ENCODE measurements around the gene ZMYND19.
A peak's percentile ranks its signal among the peaks of the same experiment; 100 is the strongest.
"Not testable (repeated sequence)": the region's sequence is repeated elsewhere in the genome, so short reads cannot be mapped to it uniquely, and the experiment has no call there.

The ZMYND19 gene

DNA sequence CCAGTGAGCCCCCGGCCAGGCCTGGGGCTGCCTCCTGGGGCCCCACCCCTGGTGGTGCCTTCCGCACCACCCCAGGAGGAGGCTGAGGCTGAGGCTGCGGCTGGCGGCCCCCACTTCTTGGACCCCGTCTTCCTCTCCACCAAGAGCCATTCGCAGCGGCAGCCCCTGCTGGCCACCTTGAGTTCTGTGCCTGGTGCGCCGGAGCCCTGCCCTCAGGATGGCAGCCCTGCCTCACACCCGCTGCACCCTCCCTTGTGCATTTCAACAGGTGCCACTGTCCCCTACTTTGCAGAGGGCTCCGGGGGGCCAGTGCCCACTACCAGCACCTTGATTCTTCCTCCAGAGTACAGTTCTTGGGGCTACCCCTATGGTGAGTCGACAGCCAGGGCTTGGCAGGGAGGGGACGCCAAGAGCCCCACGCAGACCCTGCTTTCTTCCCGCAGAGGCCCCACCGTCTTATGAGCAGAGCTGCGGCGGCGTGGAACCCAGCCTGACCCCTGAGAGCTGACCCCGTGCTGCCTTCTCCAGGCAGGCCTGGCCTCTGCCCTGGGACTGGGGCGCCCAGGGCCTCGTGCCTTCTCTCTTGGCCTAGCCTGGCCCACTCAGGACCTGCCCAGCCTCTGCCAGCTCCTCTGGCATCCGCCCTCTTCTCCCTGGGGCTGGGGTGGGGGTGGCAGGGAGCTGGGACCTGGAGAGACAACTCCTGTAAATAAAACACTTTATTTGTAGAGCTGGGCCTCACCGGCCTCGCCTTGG lies 24.5 kb upstream of the ZMYND19 start:
- no peak for DNase-seq (ENCODE audit: low read depth in 2 of 2)

DNA sequence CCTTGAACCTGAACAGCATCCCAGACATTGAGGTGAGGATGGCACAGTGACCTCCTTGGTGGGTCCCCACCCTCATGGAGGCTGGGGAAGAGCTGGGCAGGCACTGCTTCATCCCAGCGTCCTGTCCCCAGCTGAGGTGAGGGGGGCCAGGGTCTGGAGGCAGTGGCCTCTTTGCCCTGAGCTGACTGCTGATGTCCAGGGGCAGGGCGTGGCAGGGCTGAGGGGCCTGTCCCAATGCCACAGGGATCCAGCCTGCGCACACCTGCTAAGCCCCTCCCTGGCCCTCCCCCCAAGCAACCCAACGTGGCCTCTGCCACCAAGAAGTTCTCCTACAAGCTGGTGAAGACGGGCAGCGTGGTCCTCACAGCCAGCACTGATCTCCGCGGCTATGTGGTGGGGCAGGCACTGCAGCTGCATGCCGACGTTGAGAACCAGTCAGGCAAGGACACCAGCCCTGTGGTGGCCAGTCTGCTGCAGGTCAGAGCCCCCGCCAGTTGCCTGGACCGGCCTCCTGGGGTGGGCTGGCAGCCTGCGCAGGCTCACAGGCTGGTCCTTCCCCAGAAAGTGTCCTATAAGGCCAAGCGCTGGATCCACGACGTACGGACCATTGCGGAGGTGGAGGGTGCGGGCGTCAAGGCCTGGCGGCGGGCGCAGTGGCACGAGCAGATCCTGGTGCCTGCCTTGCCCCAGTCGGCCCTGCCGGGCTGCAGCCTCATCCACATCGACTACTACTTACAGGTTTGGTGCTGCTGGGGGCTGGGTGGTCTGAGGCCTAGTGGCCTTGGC lies 23.6 kb upstream of the ZMYND19 start:
- no peak for DNase-seq (ENCODE audit: low read depth in 2 of 2)

DNA sequence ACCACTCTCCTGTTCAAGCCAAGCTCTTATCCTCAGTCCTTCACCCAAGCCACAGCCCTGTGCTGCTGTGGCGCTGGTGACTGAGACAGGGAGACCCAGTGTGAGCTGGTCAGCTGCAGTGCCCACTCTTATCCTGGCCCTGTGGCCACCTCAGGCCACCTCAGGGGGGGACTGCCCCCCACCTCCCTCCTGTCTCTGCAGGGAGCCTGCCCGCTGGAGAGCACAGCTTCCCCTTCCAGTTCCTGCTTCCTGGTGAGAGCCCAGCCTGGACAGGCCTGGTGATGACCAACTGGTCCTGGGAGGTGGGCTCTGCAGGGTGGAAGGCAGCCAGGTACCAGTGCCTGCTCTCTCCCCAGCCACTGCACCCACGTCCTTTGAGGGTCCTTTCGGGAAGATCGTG lies 22.9 kb upstream of the ZMYND19 start:
- DNase-seq (ENCODE audit: low read depth in 2 of 2), result no peak

DNA sequence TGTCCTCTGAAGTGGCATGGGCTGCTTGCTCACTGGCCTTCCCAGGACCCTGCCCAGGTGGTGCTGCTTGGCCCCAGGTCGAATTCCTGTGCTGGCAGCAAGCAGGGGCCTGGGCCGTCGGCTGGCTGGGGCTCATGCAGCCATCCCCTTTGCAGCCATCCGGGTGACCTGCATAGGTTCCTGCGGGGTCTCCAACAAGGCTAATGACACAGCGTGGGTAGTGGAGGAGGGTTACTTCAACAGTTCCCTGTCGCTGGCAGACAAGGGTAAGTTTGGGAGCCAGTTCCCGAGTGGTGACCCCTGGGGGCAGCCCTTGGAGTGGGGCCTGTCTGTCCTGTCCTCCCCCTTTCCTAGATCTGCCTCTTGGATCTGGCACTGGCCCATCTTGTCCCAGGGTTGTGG lies 22.4 kb upstream of the ZMYND19 start:
- DNase-seq (ENCODE audit: low read depth in 2 of 2), result no peak

DNA sequence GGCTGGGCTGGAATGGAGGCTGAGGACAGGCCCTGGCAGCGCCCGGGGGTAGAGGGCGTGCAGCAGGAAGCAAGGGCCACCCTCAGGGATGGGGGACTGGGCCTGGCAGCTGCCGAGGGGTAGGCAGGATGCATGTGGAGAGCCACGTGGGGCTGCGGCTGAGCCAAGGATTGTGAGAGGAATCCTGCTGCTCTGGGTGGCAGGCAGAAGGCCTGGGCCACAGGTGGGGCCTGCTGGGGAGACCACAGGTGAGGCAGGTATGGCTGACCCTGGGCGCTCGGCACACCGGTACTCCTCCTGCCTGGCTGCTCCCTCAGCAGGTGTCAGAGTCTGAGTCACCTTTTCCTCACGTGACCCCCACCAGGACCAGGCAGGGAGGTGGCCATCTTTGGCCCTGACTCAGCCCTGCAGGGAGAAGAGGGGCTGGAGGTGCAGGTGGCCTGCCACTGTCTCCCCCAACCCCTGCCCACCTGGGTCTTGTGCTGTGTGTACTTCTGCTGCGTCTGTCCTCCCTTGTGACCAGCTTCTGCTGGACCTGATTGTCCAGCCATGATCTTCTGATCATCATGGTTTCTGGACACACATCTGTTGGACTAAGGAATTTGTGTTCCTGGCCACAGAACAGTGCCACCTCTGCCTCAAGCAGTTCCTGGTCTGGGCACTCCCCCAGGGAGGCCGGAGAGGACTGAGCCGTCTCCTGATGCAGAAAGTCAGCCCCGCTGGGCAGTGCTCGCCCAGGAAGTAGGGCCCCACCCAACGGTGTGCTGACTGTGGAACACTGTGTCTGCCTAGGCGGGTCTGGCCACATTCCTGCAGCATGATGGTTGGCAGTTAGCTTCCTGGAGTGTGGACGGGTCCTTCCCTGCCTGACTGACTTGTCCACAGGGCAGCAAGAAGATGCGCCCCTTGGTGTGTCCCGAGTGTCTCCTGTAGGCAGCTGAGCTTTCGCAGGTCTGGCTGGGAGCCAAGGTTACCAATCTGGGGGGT lies 21.6 kb upstream of the ZMYND19 start:
- no peak for DNase-seq (ENCODE audit: low read depth in 2 of 2)

DNA sequence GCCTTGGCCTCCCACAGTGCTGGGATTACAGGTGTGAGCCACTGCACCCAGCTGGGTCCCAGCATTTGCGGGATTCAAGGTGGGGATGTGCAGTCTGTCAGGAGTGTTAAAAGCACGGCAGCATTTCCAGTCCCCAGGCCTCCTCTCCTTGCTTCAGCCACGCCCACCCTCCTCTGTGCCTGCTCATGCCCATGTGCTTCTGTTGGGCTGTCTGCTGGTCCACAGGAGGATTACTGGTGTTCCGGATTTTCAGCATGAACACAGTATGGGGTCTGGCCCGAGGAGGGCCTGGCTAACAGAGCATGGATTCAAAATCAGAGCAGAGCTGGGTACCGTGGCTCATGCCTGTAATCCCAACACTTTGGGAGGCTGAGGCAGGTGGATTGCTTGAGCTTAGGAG lies 20.6 kb upstream of the ZMYND19 start:
- no peak for DNase-seq (ENCODE audit: low read depth in 2 of 2)

DNA sequence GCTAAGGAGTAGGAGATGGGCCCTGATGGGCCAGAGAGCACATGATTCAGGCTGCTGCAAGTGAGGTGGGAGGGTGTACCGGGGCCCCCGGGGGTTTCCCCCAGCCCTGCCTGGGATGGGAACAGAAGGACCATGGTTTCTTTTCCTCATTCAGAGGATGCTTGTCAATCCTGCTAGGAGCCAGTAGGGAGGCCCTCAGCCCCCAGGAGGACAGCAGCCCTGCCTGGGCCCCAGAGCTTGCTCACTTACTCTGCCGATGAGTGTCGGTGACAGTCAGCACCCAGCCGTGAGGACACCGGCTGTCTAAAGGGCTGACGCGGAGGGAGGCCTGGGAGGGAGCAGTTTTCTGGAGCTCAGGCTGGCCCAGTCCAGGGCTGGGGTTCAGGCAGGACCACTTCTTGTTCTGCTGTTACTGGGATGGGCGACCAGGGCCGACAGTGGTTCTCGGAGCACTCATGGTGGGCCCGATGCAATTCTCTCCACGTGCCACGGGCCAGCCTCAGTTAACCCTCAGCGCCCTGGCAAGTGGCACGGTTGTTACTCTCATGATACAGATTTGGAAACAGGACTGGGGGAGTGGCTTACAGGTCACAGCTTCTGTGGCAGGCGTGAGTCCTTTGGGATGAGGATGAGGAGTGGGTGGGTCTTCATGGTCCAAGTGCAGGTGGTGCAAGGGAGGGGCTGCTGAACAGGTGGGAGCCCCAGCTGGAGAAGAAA lies 17.0 kb upstream of the ZMYND19 start:
- DNase-seq (ENCODE audit: low read depth in 2 of 2), result no peak

DNA sequence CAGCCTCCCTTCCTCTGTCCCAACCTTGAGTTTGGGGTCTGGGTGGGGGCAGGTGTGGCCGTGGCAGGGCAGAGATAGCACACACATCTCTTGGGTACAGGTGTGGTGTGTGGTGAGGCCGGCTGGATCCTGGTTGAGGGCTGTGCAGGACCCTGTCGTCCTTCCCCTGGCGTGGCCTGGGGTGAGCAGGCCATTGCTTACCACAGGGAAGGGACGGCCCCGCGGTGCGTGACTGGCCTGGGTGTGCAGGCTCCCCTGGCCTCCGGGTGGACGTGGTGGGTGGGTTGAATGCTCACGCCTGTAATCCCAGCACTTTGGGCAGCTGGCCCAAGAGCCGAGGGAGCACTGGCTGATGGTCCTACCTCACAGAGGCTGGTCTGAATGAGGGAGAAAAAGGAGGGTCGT lies 16.4 kb upstream of the ZMYND19 start:
- DNase-seq (ENCODE audit: low read depth in 2 of 2), result no peak

DNA sequence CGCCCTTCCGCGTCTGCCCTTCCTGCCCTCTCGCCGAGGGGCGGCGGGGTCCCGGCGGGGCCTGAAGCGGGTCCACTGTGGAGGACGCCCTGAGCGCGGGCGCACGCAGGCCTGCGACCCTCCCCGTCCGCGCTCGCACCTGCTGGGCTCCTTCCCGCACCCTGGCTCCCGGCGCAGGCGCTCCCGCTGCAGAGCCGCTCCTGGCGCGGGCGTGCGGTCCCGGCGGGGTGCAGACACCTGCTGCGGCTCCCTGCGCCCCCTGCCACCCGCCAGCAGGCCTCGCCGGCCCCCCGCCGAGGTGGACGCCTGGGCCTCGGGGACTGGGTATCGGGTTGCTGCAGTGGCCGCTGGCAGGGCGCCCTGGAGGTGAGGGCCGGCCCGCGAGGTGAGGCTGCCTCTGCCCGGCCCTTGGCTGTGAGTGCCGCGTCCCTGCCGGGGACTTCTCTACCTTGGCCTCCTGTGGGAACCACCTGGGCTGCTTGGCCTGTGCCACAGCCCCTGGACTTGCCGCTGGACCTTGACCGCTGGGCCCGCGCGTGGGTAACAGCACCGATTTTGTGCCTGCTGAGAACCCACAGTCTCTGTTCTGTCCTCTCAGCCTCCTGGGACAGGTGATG lies 15.8 kb upstream of the ZMYND19 start:
- no peak for DNase-seq (ENCODE audit: low read depth in 2 of 2)

DNA sequence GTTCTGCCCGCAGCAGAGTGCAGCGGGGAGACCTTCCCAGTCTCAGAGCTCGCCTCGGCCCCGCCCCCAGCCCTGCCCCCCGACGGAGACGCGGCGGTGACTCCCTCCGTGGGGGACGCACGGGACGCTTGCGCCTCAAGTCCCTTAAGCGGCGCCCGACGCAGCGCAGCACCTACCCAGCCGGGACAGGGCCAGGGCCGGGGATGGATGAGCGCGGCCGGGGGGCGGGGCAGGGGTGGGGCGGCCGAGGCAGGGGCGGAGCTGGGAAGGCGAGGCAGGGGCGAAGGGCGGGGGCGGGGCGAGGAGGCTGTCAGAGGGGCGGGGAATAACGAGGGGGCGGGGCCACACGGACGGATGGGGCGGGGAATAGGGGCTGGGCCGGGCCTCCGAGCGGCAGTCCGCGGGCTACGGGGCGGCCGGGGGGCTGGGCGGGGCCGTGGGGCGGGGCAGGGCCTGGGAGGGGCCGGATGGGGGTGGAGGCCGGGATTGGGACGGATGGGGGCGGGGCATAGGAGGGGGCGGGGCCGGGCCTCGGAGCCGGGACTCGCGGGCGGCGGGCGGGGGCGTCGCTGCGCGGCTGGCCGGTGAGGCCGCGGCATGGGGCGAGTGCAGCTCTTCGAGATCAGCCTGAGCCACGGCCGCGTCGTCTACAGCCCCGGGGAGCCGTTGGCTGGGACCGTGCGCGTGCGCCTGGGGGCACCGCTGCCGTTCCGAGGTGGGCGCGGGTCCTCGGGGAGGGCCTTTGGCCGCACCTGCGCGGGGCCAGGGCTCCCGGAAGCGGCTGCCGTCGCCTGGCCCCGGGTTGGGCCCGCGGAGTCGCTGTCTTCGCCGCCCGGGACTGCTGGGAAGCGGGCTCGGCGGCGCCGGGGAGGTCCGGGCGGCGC lies 15.1 kb upstream of the ZMYND19 start, which contains the start of gene ARRDC1:
TSS of gene ARRDC1 (plus strand) at position 566 of the 884 bp plus-strand sequence. CDS start at position 598, 32 bp downstream.
- DNase-seq (ENCODE audit: low read depth in 2 of 2), result peak; percentile 91

DNA sequence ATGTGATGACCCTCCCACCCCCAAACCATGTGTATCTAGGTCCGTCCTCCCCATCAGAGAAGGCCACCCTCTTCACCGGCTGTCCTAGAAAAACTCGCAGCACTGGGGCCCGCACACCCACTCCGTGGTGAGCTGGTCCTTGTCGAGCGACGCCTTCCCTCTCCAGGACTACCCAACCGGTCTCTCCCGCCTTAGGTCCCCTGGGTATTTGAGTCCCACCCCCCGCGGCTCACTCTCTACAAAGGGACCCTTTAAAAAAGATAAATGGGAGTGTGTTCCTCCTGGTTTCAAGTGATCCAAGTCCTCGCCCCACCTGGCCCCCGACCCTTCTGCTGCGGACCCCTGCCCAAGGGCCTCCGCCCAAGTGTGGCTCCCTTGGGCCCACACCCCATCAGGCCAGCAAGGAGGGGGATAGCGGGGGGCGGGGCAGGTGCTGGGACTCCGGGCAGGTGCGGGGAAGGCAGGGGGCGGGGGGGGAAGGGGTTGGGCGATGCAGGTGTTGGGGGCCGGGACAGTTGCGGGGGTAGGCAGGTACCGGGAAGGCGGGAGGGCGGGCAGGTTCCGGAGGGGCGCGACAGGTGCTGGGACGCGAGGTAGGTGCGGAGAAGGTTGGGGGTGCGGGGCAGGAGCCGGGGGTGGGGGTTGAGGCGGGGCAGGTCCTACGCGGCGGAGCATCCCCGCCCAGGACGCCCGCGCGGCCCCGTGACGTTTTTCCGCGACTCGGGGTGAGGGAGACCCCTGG lies 14.2 kb upstream of the ZMYND19 start:
- no peak for DNase-seq (ENCODE audit: low read depth in 2 of 2)

DNA sequence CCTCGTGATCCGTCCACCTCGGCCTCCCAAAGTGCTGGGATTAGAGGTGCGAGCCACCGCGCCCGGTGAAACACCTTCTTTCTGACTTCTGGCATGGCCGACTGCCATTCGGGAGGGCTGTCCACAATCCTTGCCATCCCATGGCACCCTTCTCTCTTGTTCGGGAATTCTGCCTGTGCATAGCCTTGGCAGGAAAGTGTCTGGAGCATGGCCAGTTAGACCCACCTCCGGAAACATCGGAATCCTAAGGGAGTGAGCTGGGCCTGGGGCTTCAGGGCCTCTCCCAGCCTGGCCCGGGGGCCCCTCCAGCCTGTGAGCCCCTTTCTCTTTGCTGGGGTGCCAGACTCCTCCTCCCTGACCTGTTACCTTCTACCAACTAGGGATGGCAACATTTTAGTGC lies 13.6 kb upstream of the ZMYND19 start:
- DNase-seq (ENCODE audit: low read depth in 2 of 2), result no peak

DNA sequence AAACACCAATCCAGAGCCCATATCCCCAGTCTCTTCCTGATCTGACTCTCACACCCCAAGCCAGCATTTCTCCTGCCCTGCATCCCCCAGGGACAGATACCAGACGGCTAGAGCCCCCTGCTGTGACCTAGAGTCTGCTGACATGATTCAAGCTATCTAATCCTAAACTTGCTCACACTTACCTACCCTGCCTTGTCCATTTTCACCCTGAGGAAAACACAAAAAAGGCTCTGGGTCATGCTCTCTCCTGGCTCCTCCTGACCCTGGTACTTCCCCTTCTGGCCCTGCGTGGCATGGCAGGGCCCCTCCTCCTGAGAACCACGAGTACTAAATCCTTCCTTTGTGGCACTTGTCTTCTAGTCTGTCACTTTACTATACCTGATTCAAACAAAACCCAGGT lies 12.3 kb upstream of the ZMYND19 start:
- no peak for DNase-seq (ENCODE audit: low read depth in 2 of 2)

DNA sequence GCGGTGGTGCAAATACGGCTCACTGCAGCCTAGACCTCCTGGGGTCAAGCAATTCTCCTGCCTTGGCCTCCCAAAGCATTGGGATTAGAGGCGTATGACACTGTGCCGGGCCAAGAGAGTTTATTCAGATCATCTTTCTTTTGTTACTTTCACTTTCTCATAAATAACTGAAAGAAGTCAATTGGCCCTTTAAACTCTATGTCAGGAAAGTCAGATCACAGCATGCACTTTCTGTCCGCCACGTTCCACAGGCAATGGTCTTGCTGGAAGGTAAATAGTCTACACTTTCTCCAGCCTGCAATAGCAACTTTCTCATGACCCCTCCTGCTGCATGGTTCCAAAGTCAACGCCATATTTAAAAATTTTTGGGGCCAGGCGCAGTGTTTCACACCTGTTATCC lies 8.6 kb upstream of the ZMYND19 start:
- no peak for DNase-seq (ENCODE audit: low read depth in 2 of 2)

DNA sequence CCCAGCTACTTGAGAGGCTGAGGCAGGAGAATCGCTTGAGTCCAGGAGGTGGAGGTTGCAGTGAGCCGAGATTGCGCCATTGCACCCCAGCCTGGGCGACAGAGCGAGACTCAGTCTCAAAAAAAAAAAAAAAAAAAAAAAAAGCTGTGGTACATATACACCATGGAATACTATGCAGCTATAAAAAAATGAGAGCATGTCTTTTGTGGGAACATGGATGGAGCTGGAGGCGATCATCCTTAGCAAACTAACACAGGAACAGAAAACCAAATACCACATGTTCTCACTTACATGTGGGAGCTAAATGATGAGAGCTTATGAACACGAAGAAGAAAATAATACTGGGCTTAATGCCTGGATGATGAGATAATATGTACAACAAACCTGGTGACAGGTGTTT lies 6.3 kb upstream of the ZMYND19 start:
- not testable (repeated sequence) for DNase-seq (ENCODE audit: low read depth in 2 of 2)

DNA sequence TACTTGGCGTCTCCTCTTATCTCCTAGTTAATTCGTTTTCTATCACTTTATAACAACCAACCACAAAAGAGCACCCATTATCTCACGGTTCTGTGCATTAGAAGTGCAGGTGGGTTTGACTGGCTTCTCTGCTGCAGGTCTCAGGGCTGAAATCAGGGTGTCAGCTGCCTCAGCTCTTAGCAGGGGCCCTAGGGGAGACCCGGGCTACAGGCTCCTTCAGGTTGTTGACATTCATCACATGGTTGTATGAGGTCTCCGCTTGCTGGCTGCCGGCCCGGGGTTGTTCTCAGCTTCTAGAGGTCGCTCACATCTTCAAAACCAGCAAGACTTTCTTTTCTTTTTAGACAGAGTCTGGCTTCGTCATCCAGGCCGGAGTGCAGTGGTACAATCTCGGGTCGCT lies 2.9 kb upstream of the ZMYND19 start:
- DNase-seq (ENCODE audit: low read depth in 2 of 2), result no peak

DNA sequence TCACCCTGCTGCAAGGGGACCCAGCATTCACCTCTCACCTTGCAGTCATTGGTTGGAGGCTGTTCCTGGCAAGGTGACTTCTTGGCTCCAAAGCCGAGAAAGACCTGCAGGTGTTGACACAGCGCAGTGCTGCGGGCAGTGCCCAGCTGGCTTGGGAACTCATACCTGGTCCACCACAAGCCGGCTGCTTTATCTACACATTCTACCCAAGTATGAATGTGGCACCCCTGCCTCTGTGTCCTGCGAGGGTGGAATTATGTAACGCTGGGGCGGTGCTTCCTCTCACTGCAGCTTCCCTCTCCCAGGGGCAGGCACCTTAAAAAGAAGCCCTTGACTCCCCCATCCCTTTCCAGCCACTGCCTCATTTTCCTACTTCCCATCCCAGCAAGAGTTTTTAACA lies 2.5 kb upstream of the ZMYND19 start:
- no peak for DNase-seq (ENCODE audit: low read depth in 2 of 2)

DNA sequence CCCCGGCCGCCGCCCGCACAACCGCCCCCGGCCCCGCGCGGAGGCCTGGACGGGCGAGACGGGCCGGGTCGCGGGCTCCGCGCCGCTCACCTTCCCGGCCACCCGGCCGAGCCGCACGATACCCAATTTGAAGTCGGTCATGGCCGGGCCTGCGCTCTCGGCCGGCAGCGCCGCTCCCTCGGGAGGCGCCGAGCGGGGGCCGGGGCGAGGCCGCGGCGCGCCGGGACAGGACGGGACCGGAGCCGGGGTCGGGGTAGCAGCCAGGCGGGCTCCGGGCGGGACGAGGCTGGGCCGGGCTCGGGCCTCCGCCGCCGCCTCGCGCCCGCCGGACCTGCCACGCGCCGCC lies 216 bp downstream of the ZMYND19 start:
- DNase-seq (ENCODE audit: low read depth in 2 of 2), result no peak

DNA sequence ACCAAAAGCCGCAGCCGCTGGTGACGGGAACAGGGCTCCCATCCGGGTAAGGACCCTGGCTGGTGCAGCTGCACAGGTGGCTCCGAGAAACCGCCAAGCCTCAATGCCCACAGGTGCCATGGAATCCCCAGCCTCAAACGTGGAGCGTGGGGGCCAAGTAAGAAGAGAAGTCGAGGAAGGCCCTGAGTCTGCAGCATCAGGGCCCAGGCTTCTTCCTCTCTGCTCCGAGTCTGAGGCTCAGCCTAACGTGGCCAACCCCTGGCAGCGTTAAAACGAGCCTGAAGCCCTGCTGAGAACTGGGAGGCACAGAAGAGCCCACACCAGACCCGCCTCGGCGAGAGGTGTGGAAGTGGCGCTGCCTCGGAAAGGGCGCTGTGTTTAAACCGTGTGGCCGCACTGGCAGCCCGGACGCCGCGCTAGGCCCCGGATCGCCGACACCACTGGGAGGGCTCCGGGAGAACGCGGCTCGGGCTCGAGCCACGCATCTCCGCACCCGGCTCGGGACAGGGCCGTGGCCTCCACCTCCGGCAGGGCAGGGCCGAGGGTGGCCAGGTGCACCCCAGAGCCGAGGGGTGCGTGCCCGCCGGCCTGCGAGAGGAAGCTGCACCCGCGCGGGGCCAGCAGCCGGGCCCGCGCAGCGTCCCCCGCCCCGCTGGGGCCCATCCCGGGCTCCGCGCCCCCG lies 730 bp downstream of the ZMYND19 start:
- DNase-seq (ENCODE audit: low read depth in 2 of 2), result no peak

All from stimulated activated CD8-positive, alpha-beta memory T cell treated with anti-CD3 and anti-CD28 coated beads, Interleukin-15, amount 100 ng/mL, for 48 hours (primary cell).